Upper lobe of left lung (tissue), 6 donors: Measurements from ENCODE around the gene FAM149B1. TPM values are rescaled to one million over a fixed set of nuclear protein-coding genes. Genes with fewer than 3 reads are reported as not detected.

Source experiments
- ATAC-seq, 2 donors: fragments of 200-7000 bp; cut with Tn5 transposase; one replicate each; pipeline ENCODE4 v1.9.1; 2022; ENCODE audit warnings: mild to moderate bottlenecking in 2 of 2, moderate library complexity in 2 of 2; ENCODE audit not compliant: low FRiP score in 2 of 2
- DNase-seq, 2 donors: peaks; one replicate each; pipeline ENCODE4 v3.0.0-alpha.2; 2019 to 2020
- H3K27ac ChIP-seq, 4 donors: fragments of 200-600 bp; sonication (generic); one replicate each; pipeline ENCODE4 v1.5.1; 2016 to 2019
- H3K27me3 ChIP-seq, 4 donors: fragments of 200-600 bp; sonication (generic); one replicate each; pipeline ENCODE4 v1.5.1; 2017 to 2019
- H3K36me3 ChIP-seq, 4 donors: fragments of 200-600 bp; sonication (generic); one replicate each; pipeline ENCODE4 v1.5.1; 2016 to 2019
- H3K4me1 ChIP-seq, 4 donors: fragments of 200-600 bp; sonication (generic); one replicate each; pipeline ENCODE4 v1.5.1; 2018 to 2019
- H3K4me3 ChIP-seq, 4 donors: fragments of 200-600 bp; sonication (generic); one replicate each; pipeline ENCODE4 v1.5.1; 2017 to 2019; ENCODE audit warnings: mild to moderate bottlenecking in 2 of 4, moderate library complexity in 1 of 4
- H3K9me3 ChIP-seq, 4 donors: fragments of 200-600 bp; sonication (generic); one replicate each; pipeline ENCODE4 v1.5.1; 2018 to 2019
- EP300 ChIP-seq, 4 donors: sonication (generic); formaldehyde crosslinking; IDR thresholded peaks; one replicate each; pipeline ENCODE4 v1.5.1; 2017; ENCODE audit warnings: antibody characterized with exemption in 4 of 4, control low read depth in 2 of 4
- POLR2A ChIP-seq, 4 donors: fragments of 450-650 bp; IDR thresholded peaks; one replicate each; pipeline ENCODE4 v1.5.1; 2016 to 2017; ENCODE audit warnings: antibody characterized with exemption in 4 of 4, mild to moderate bottlenecking in 2 of 4
- POLR2AphosphoS5 ChIP-seq, 2 donors: sonication (generic); formaldehyde crosslinking; IDR thresholded peaks; one replicate each; pipeline ENCODE4 v1.5.1; 2017; ENCODE audit warnings: antibody characterized with exemption in 2 of 2
- WGBS, 2 donors: methylation state at CpG; one replicate each; pipeline ENCODE4 v1.1.5; 2017 to 2018; 5-methylcytosine and 5-hydroxymethylcytosine counted together
- total RNA-seq, 6 donors: library from RNA; depleted of rRNA in 4 of 6; stranded (reverse); fragments of >200 nt in 4 of 6; gene quantifications; one replicate each; pipeline versions ENCODE4 v1.1.0 to v1.2.1, GENCODE V29; 2016 to 2021
- TF ChIP-seq, protein P1 (sequence below), 6 experiments: fragments of 450-650 bp in 4 of 6; fragments of 200-600 bp in 2 of 6; sonication (generic) in 2 of 6; IDR thresholded peaks; one replicate each; pipeline ENCODE4 v1.5.1; 2016 to 2019; ENCODE audit warnings: antibody characterized with exemption in 6 of 6
- donor health status: DM: no; HTN: no; CAD: no; lungs with moderate emphysema.
- donor health status: DM: no; HTN: yes; CAD: no; lungs with severe emphysema.

The FAM149B1 gene
- total RNA-seq, 6 donors from 2014 or later: 11.4 to 38.8 (median 18.7) TPM

DNA sequence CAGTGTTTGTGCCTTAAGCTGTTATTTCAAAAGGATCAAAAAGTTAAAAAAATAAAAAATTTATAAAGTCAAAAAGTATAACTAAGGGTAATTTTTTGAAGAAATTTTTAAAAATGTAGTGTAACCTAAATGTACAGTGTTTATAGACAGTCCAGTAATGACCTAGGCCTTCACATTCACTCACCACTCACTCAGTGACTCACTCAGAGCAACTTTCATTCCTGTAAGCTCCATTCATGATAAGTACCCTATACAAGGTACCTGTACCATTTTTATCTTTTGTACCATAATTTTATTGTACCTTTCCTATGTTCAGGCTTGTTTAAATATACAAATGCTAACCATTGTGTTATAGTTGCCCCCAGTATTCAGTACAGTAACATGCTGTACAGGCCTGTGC lies 57.6 kb downstream of the FAM149B1 start:
- Histone ChIP-seq H3K36me3 (peaks cover 0 to 10% (median 1%) of the 10 kb centered on the region in 4 donors), H3K27ac (no peak overlapping the region), H3K4me1 (peaks cover 0 to 3% (median 0%) of the 10 kb centered on the region in 4 donors), H3K27me3 (no peaks in the 10 kb centered on the region), H3K4me3 (no peak overlapping the region), H3K9me3 (no peaks in the 10 kb centered on the region)
- TF ChIP-seq POLR2A (IDR thresholded peaks at IDR 0.05) (no peak), POLR2AphosphoS5 (IDR thresholded peaks at IDR 0.05) (no peak), EP300 (IDR thresholded peaks at IDR 0.05) (no peak)
- TF ChIP-seq, protein P1, sequence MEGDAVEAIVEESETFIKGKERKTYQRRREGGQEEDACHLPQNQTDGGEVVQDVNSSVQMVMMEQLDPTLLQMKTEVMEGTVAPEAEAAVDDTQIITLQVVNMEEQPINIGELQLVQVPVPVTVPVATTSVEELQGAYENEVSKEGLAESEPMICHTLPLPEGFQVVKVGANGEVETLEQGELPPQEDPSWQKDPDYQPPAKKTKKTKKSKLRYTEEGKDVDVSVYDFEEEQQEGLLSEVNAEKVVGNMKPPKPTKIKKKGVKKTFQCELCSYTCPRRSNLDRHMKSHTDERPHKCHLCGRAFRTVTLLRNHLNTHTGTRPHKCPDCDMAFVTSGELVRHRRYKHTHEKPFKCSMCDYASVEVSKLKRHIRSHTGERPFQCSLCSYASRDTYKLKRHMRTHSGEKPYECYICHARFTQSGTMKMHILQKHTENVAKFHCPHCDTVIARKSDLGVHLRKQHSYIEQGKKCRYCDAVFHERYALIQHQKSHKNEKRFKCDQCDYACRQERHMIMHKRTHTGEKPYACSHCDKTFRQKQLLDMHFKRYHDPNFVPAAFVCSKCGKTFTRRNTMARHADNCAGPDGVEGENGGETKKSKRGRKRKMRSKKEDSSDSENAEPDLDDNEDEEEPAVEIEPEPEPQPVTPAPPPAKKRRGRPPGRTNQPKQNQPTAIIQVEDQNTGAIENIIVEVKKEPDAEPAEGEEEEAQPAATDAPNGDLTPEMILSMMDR (IDR thresholded peaks at IDR 0.05): no peak
- DNase-seq: no peak
- ATAC-seq: no peak

DNA sequence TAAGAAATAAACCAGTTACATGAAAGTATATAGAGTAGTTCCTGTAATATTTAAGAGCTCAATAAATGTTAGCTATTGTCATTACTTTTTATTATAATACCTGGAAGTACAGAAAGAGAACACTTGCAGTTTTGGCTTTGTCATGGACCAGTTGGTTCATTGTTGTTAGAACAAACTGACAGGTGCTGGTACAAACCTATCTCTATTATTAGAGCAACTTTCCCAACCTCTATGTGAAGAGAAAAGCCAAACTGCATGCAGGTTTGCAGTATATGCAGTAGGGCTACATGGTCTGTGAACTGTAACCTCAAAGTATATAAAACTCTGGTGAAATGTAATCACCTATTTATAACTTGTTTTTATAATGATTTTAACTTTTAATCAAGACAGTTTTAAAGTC lies 58.7 kb downstream of the FAM149B1 start:
- DNase-seq: no peak
- no peak overlapping the region for H3K27ac ChIP-seq
- H3K4me1 ChIP-seq: peaks cover 0 to 3% (median 0%) of the 10 kb centered on the region in 4 donors
- H3K4me3 ChIP-seq: no peak overlapping the region
- no peak for ATAC-seq
- H3K27me3 ChIP-seq: no peaks in the 10 kb centered on the region
- TF ChIP-seq POLR2AphosphoS5 (IDR thresholded peaks at IDR 0.05): no peak
- no peak for TF ChIP-seq EP300 (IDR thresholded peaks at IDR 0.05)
- TF ChIP-seq, protein P1 (IDR thresholded peaks at IDR 0.05): no peak
- no peak for TF ChIP-seq POLR2A (IDR thresholded peaks at IDR 0.05)
- peaks cover 0 to 17% (median 1%) of the 10 kb centered on the region in 4 donors for H3K36me3 ChIP-seq
- no peaks in the 10 kb centered on the region for H3K9me3 ChIP-seq

DNA sequence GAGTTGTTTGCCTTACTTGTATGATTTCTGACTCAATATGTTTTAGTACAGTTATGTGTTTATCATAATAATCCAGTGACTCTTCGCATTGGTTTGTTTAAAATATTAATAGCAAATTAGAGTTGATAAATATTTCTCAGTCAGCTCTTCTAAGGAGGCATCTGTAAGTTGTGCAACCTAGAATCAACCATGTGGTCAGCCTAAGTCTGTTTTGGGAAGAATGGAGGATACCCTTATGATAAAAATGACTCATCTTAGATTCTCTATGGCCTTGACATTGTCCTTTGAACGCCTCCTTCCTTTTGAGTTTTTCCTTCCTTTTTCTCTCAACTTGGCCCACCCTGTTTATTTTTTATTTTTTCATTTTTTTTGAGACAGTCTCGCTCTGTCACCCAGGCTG lies 60.3 kb downstream of the FAM149B1 start:
- WGBS, 2 donors: 85 to 86% methylated on average over 3 of the region's 3 CpGs
- Histone ChIP-seq H3K36me3 (peaks cover 0 to 29% (median 1%) of the 10 kb centered on the region in 4 donors), H3K4me1 (peaks cover 0 to 3% (median 0%) of the 10 kb centered on the region in 4 donors), H3K4me3 (no peak overlapping the region), H3K27me3 (no peaks in the 10 kb centered on the region), H3K9me3 (no peaks in the 10 kb centered on the region), H3K27ac (no peak overlapping the region)
- TF ChIP-seq POLR2A (IDR thresholded peaks at IDR 0.05): no peak
- no peak for TF ChIP-seq POLR2AphosphoS5 (IDR thresholded peaks at IDR 0.05)
- TF ChIP-seq EP300 (IDR thresholded peaks at IDR 0.05): no peak
- TF ChIP-seq, protein P1 (IDR thresholded peaks at IDR 0.05): no peak
- ATAC-seq: no peak
- no peak for DNase-seq

DNA sequence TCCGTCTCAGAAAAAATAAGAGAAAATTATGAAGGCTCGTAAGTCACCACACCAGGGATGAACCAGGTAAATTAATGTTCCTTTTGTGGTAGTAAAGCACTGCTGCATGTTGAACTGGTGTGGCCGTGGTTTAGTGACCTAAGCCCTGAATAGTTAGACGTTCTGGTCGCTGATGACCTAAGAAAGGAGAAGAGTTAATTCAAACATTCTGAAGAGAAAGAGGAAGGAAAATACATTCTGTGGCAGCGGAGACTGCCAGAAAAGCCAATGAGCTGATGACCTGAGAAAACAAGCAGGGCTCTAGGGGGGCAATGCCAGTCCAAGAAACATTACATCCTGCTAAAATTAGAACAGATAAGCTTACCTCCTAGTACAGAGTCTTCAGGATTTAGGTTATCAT lies 61.6 kb downstream of the FAM149B1 start:
- H3K9me3 ChIP-seq: no peaks in the 10 kb centered on the region
- H3K4me1 ChIP-seq: peaks cover 0 to 3% (median 0%) of the 10 kb centered on the region in 4 donors
- H3K27ac ChIP-seq: no peak overlapping the region
- DNase-seq: no peak
- TF ChIP-seq POLR2A (IDR thresholded peaks at IDR 0.05) (no peak), POLR2AphosphoS5 (IDR thresholded peaks at IDR 0.05) (no peak), EP300 (IDR thresholded peaks at IDR 0.05) (no peak)
- TF ChIP-seq, protein P1 (IDR thresholded peaks at IDR 0.05): no peak
- peak in 1 of 2 donors; percentile 38 for ATAC-seq
- peaks cover 0 to 43% (median 2%) of the 10 kb centered on the region in 4 donors for H3K36me3 ChIP-seq
- no peaks in the 10 kb centered on the region for H3K27me3 ChIP-seq
- 67 to 78% methylated on average over 6 of the region's 6 CpGs for WGBS, 2 donors
- no peak overlapping the region for H3K4me3 ChIP-seq

DNA sequence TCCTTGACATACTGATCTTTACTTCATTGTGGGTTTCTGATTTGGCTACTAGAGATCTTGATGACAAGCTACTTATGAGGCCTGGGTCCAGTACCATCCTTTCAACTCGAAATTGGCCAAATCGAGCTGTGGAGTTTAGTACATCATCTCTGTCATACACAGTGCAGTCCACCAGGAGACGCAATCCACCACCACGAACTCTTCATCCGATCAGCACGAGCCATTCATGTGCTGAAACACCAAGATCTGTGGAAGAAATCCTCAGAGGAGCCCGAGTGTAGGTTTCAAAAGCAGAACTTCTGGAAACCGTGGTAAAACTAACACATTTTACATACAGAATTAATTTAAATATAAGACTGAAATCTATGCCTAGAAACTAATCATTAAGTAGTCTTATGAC lies 65.0 kb downstream of the FAM149B1 start:
- WGBS, 2 donors: 90 to 91% methylated on average over 8 of the region's 8 CpGs
- Histone ChIP-seq H3K27ac (no peak overlapping the region), H3K9me3 (no peaks in the 10 kb centered on the region), H3K27me3 (no peaks in the 10 kb centered on the region), H3K4me3 (no peak overlapping the region), H3K36me3 (peaks cover 3 to 66% (median 7%) of the 10 kb centered on the region in 4 donors), H3K4me1 (peaks cover 0 to 3% (median 0%) of the 10 kb centered on the region in 4 donors)
- ATAC-seq: no peak
- TF ChIP-seq, protein P1 (IDR thresholded peaks at IDR 0.05): no peak
- TF ChIP-seq POLR2AphosphoS5 (IDR thresholded peaks at IDR 0.05) (no peak), POLR2A (IDR thresholded peaks at IDR 0.05) (no peak)
- DNase-seq: no peak
